Measurements from ENCODE around the gene APOBEC3G.
A peak's percentile ranks its signal among the peaks of the same experiment; 100 is the strongest.

APOBEC3G gene

DNA sequence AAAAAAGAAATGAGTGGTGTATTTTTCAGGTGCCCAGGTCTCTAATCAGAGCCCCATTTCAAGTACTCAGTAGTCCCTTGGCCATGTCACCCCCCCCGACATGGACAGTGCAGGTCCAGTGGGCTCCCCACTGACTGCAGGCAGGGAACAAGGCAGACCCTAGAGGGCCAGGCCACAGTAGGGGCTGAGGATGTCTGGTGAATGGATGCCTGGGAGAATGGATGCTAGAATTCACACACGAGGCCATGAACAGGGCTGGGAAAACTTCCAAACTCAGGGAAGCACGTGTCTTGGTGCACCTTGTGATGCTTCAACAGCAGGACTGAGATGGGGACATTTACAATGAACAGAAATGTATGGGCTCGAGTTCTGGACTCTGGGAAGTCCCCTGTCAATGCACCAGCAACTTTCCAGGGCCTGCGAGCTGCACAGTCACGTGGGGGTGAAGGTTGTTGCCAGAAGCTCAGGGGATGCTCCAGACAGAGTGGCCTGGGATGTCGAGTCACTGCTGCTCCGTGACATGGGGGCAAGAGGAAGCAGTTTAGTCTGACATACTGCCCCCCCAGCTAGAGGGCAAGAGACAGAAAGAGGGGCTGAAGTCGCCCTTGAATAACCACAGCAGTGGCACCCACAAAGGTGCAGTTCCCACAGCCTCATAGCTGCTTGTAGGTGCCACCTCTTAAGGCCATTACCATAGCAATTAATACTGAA lies 3.1 kb downstream of the APOBEC3G start:
- FAIRE-seq: peak; percentile 51

DNA sequence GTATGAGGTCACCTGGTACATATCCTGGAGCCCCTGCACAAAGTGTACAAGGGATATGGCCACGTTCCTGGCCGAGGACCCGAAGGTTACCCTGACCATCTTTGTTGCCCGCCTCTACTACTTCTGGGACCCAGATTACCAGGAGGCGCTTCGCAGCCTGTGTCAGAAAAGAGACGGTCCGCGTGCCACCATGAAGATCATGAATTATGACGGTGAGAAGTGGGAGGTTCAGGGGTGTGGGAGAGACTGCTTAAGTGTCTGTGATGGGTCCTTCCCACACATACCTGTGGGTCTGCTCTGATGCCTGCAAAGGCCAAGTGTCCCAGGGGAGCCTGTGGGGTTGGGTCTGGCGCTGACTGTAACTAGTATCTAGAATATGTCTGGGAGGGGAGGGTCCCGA lies 3.9 kb downstream of the APOBEC3G start:
- FAIRE-seq (no peak), DNase-seq (ENCODE audit: insufficient read length) (no peak)
- TF ChIP-seq TAF1 (IDR thresholded peaks at IDR 0.05; ENCODE audit: borderline replicate concordance, low read depth, low read length) (no peak), POLR2AphosphoS5 (IDR thresholded peaks at IDR 0.05; ENCODE audit: low read depth, low read length) (no peak), POLR2A (IDR thresholded peaks at IDR 0.05; ENCODE audit: low read depth, low read length) (no peak)

More for the DNA sequence above, 3.1 kb downstream of the APOBEC3G start:
- no peak for TF ChIP-seq TAF1 (IDR thresholded peaks at IDR 0.05; ENCODE audit: borderline replicate concordance, low read depth, low read length)
- no peak for TF ChIP-seq POLR2AphosphoS5 (IDR thresholded peaks at IDR 0.05; ENCODE audit: low read depth, low read length)
- TF ChIP-seq POLR2A (IDR thresholded peaks at IDR 0.05; ENCODE audit: low read depth, low read length): no peak
- no peak for DNase-seq (ENCODE audit: insufficient read length)

DNA sequence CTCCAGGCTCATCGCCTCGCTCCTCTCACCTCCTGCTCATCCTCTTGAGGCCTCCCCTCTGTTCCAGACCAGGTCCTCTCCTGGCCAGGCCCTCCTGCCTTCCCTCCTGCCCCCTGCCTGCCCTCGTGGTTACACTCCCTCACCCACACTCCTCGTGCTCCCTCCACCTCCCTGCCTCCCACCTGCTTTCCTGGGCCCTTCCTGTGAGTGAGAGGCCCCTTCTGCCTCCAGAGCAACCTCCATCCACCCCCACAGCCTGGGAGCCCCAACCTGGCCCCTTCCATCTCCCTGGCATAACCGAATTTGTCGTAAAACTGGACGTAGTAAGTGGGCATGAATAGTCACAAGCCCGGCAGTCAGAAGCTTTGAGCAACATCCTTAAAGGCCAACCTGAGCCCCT lies 4.5 kb downstream of the APOBEC3G start:
- no peak for DNase-seq (ENCODE audit: insufficient read length)
- TF ChIP-seq POLR2AphosphoS5 (IDR thresholded peaks at IDR 0.05; ENCODE audit: low read depth, low read length): no peak
- no peak for TF ChIP-seq TAF1 (IDR thresholded peaks at IDR 0.05; ENCODE audit: borderline replicate concordance, low read depth, low read length)
- TF ChIP-seq POLR2A (IDR thresholded peaks at IDR 0.05; ENCODE audit: low read depth, low read length): no peak
- FAIRE-seq: no peak

DNA sequence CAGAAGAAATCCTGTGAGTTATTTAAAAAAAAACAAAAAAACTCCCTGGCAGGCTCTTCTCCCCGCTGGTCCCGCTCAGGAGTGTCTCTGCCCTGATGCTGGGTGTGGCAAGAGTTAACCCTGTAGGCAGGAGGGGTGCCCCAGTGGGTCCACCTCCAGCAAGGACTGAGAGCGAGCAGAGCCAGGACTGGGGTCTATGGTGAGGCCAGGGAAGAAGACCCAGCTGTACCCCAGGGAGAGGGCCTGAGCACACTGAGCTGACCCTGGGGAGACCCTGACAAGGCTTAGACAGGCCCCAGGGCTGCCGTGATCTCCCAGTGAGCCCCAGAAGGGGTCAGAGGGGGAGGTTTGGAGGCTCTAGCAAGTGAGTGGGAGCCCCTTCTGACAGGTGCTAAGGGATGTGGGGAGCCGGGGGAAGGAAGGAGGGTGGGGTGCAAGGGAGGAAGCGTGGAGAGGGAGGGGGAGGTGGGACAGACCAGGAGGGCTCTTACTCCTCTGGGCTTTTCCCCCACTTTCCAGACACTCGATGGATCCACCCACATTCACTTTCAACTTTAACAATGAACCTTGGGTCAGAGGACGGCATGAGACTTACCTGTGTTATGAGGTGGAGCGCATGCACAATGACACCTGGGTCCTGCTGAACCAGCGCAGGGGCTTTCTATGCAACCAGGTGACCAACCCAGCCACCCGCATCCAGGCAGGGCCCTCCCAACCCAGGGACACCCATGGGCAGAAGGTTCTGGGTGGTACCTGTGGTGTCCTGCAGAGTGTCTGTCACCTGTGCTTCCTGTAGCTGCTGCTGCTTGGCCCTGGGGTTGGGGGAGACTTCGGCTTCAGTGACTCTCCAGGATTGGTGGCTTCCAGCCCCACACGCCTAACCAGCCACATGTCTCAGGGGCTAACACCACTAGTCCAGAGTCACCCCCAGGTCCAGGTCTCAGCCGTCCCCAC lies 6.4 kb downstream of the APOBEC3G start:
- FAIRE-seq (no peak), DNase-seq (ENCODE audit: insufficient read length) (no peak)
- no peak for TF ChIP-seq POLR2AphosphoS5 (IDR thresholded peaks at IDR 0.05; ENCODE audit: low read depth, low read length)
- no peak for TF ChIP-seq POLR2A (IDR thresholded peaks at IDR 0.05; ENCODE audit: low read depth, low read length)

DNA sequence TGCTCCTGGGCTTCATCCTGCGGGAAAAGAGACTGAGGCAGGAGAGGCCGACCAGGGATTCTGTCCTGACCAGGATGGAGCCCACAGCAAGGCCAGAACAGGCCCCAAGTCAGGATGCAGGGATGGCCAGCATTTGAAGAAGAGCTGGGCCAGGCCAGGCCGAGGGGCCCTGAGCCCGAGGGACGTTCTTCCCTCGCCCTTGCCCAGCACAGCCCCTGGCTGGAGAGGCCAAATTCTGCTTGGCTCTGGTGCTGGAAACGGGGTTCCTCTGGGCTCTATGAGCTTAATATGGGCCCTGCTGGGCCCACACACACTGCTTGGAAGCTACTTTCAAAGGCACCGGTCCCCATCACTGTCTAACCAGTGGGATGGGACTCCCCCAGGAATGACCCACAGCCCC lies 7.6 kb downstream of the APOBEC3G start:
- no peak for TF ChIP-seq TAF1 (IDR thresholded peaks at IDR 0.05; ENCODE audit: borderline replicate concordance, low read depth, low read length)
- FAIRE-seq (no peak), DNase-seq (ENCODE audit: insufficient read length) (no peak)

DNA sequence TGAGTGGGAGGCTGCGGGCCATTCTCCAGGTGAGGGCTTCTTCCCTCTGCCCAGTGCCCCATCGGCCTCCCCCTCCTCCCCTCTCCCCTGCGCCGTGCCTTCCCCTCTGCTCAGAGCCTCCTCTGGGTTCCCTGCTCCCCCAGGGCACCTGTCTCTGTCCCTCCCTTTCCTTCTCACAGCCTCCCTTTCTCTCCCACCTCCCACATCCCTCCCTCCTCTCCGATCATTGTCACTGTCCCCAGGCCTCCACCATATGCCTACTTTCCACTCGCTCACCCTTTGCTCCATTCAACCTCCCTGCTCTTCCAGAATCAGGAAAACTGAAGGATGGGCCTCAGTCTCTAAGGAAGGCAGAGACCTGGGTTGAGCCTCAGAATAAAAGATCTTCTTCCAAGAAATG lies 10.0 kb downstream of the APOBEC3G start:
- FAIRE-seq (no peak), DNase-seq (ENCODE audit: insufficient read length) (no peak)
- TF ChIP-seq POLR2A (IDR thresholded peaks at IDR 0.05; ENCODE audit: low read depth, low read length): no peak
- TF ChIP-seq POLR2AphosphoS5 (IDR thresholded peaks at IDR 0.05; ENCODE audit: low read depth, low read length): no peak
- no peak for TF ChIP-seq TAF1 (IDR thresholded peaks at IDR 0.05; ENCODE audit: borderline replicate concordance, low read depth, low read length)

DNA sequence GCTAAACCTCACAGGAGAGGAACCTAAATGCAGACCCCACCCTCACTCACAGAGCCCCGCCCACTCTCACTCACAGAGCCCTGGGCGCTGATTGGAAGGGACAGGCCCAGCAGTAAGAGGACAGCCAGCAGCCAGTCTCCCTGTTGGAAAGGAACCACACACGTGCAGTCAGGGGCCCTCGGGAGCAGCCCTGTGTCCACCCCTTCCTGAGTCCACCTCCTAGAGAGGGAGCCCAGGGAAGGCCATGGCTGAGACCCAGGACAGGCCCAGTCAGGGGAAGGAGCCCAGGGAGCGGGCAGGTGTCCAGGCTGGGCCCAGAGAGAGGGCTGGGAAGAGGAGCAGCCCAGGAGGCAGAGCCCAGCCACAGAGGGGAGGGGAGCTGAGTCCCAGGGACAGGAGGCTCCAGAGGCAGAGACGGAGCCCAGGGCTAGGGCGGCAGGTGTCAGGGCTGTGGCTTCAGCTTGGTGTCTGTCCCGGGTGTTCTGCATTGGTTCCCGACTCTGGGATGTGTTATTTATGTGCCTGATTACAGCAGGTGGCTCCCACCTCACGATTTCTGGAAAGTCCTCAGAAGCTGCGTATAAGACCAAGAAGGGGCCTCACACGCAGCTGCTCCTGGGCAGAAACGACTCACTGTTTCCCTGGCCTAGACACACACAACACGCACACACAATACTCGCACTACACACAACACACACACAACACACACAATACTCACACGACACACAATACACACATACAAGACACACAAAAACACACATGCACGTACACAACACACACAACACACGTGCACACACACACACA lies 11.0 kb downstream of the APOBEC3G start:
- DNase-seq (ENCODE audit: insufficient read length) (no peak), FAIRE-seq (peak; percentile 5)
- TF ChIP-seq POLR2A (IDR thresholded peaks at IDR 0.05; ENCODE audit: low read depth, low read length) (no peak), POLR2AphosphoS5 (IDR thresholded peaks at IDR 0.05; ENCODE audit: low read depth, low read length) (0 out of 2 replicates have a peak, but pooled peaks have one; percentile 35)

DNA sequence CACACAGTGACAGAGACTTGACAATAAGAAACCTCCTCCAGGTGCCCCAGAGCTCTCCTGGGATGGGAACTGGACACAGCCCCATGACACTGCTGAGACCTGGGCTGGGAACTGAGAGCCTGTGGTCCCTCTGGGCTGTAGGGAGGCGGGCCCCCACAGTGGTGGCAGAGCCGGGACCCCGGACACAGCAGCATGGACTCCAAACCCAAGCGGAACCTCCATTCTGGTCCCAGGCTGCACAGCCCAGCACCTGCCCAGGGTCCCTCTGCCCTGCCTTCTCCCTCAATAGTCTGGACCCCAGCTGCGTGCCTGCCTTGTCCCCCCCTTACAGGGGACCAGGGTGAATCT lies 11.6 kb downstream of the APOBEC3G start:
- DNase-seq (ENCODE audit: insufficient read length): no peak
- TF ChIP-seq TAF1 (IDR thresholded peaks at IDR 0.05; ENCODE audit: borderline replicate concordance, low read depth, low read length): no peak
- TF ChIP-seq POLR2A (IDR thresholded peaks at IDR 0.05; ENCODE audit: low read depth, low read length): no peak
- no peak for TF ChIP-seq POLR2AphosphoS5 (IDR thresholded peaks at IDR 0.05; ENCODE audit: low read depth, low read length)
- FAIRE-seq: no peak

DNA sequence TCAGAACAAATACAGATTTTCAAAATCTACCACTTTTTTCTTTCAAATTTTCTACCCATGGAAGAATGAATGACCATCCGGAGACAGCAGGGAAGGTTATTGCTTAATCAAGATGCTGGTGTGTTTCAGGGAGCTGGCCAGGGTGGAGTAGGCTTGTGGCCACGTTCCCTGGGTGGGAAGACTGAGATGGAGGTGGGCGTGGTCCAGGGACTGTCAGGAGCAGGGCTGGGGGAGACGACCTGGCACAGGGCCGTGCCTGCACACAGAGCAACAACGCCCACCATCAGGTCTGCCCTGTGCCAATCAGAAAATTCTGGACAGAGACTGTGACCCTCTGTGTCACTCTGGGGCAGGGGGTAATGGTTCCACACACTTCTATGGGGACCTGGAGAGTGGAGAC lies 12.9 kb downstream of the APOBEC3G start:
- TF ChIP-seq POLR2AphosphoS5 (IDR thresholded peaks at IDR 0.05; ENCODE audit: low read depth, low read length): no peak
- TF ChIP-seq TAF1 (IDR thresholded peaks at IDR 0.05; ENCODE audit: borderline replicate concordance, low read depth, low read length): no peak
- no peak for TF ChIP-seq POLR2A (IDR thresholded peaks at IDR 0.05; ENCODE audit: low read depth, low read length)
- FAIRE-seq (no peak), DNase-seq (ENCODE audit: insufficient read length) (no peak)

DNA sequence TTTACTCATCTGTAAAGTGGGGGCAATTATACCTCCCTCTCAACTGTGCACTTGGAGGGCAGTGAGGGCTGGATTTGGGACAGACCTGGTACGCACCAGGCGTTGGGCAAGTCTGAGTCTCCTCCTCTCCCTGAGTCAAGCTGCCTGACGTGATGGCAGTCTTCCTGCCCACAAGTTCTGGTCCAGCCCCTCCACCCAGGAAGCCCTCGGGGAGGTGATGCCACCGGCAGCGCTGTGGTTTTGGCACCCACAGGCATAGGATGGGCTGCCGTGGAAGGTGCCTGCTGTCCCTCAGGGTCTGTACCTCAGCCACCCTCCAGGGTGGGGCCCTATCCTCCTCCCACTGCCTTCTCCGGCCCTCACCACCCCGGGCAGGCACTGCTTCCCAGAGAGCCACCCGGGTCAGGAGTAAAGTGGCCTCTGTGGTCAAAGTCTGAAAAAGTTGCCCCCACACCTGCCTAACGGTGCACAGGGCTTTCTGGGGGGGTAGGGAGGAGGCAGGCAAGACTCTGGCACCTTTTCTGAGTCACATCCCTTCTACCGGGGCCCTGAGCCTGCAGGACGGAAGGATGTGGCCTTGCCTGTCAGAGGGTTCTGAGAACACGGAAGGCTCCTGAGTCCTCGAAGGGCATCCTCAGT lies 13.5 kb downstream of the APOBEC3G start:
- TF ChIP-seq POLR2A (IDR thresholded peaks at IDR 0.05; ENCODE audit: low read depth, low read length) (0 out of 2 replicates have a peak, but pooled peaks have one; percentile 19), TAF1 (IDR thresholded peaks at IDR 0.05; ENCODE audit: borderline replicate concordance, low read depth, low read length) (no peak)
- no peak for DNase-seq (ENCODE audit: insufficient read length)
- no peak for FAIRE-seq
